ENCODE data around the gene FOXL1. TPM values are rescaled to one million over a fixed set of nuclear protein-coding genes. Genes with fewer than 3 reads are reported as not detected.
"Not testable (repeated sequence)": the region's sequence is repeated elsewhere in the genome, so short reads cannot be mapped to it uniquely, and the experiment has no call there.

The FOXL1 gene
- total RNA-seq, 4 donors from 2014 or later, result under 0.01 to 3.2 (median 0.76) TPM; not detected in 1

DNA sequence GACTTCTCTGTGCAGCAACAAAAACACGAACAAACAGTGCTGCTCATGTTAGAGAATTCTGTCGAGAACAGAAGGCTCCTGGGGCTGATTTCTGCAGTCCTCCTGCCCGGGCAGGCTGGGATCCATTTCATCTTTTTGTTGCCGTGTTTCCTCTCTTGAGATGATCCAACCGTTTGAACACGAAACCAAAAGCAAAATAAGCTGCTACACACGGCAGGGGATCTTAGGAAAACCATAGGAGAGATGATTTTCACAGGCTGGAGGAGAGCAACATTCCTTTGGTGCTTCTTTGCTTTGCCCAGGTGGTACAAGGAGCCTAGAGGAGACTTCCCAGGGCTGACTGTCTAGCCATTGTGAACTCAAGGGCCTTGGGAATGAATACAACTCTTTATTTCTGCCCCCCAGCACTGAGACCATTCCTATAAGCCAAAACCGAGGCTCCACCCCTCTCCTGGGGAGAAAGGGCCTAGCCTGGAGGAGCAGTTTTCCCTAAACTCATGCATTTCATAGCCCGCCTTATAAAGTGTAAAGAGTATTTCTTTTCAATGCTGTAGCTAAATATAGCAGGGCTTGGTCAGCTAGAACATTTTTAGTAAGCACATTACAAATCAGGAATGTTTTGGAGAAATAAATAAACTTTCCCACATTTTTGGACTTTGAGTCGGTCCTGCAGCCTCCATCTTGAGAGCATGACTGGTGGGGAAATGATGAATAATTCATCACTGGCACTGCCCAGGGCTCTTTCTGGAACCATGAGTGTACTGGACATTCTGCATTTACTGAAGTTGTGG is 7.7 kb downstream of the FOXL1 start:
- no peak for TF ChIP-seq POLR2A (IDR thresholded peaks at IDR 0.05)
- TF ChIP-seq, protein P1, sequence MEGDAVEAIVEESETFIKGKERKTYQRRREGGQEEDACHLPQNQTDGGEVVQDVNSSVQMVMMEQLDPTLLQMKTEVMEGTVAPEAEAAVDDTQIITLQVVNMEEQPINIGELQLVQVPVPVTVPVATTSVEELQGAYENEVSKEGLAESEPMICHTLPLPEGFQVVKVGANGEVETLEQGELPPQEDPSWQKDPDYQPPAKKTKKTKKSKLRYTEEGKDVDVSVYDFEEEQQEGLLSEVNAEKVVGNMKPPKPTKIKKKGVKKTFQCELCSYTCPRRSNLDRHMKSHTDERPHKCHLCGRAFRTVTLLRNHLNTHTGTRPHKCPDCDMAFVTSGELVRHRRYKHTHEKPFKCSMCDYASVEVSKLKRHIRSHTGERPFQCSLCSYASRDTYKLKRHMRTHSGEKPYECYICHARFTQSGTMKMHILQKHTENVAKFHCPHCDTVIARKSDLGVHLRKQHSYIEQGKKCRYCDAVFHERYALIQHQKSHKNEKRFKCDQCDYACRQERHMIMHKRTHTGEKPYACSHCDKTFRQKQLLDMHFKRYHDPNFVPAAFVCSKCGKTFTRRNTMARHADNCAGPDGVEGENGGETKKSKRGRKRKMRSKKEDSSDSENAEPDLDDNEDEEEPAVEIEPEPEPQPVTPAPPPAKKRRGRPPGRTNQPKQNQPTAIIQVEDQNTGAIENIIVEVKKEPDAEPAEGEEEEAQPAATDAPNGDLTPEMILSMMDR (IDR thresholded peaks at IDR 0.05), result no peak
- H3K4me1 ChIP-seq, result no peaks in the 10 kb centered on the region
- no peak for DNase-seq
- no peak overlapping the region for H3K4me3 ChIP-seq
- H3K27ac ChIP-seq, result peak overlapping the region; percentile 49 to 57
- H3K27me3 ChIP-seq, result peaks cover 0 to 2% of the 10 kb centered on the region in 2 donors
- intact Hi-C loops (cut with DNase I; ENCODE audit: low total_unique reads), result no loop called here
- H3K36me3 ChIP-seq, result no peaks in the 10 kb centered on the region
- H3K9me3 ChIP-seq, result no peaks in the 10 kb centered on the region

DNA sequence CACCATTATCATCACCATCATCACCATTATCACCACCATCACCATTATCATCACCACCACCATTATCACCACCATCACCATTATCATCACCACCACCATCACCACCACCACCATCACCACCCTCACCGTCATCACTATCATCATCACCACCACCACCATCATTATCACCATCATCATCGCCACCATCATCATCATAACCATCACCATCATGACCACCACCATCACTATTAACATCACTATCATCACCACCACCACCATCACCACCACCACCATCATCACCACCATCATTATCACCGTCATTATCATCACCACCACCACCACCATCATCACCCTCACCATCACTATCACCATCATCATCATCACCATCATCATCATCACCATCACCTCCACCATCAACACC is 9.1 kb downstream of the FOXL1 start:
- H3K27ac ChIP-seq, result no peak overlapping the region
- intact Hi-C loops (cut with DNase I; ENCODE audit: low total_unique reads), result no loop called here
- TF ChIP-seq, protein P1 (IDR thresholded peaks at IDR 0.05), result no peak
- TF ChIP-seq POLR2A (IDR thresholded peaks at IDR 0.05), result no peak
- no peaks in the 10 kb centered on the region for H3K36me3 ChIP-seq
- H3K9me3 ChIP-seq, result no peaks in the 10 kb centered on the region
- DNase-seq, result no peak
- no peak overlapping the region for H3K4me3 ChIP-seq
- no peaks in the 10 kb centered on the region for H3K4me1 ChIP-seq
- peaks cover 0 to 9% of the 10 kb centered on the region in 2 donors for H3K27me3 ChIP-seq

DNA sequence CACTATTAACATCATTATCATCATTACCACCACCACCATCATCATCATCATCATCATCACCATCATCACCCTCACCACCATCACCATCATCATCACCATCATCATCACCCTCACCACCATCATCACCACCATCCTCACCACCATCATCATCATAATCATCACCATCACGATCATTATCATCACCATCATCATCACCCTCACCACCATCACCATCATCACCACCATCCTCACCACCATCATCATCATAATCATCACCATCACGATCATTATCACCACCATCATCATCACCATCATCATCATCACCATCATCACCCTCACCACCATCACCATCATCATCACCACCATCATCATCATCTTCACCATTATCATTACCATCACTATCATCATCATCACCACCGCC is 9.6 kb downstream of the FOXL1 start:
- DNase-seq; H3K4me3 ChIP-seq; H3K4me1 ChIP-seq; H3K9me3 ChIP-seq; intact Hi-C loops (cut with DNase I; ENCODE audit: low total_unique reads); H3K27ac ChIP-seq; H3K36me3 ChIP-seq: not testable (repeated sequence)
- peaks cover 0 to 11% of the 10 kb centered on the region in 2 donors for H3K27me3 ChIP-seq

- H3K27ac ChIP-seq, result no peak overlapping the region
- no peaks in the 10 kb centered on the region for H3K4me1 ChIP-seq
- intact Hi-C loops (cut with DNase I; ENCODE audit: low total_unique reads), result no loop called here
- H3K9me3 ChIP-seq, result no peaks in the 10 kb centered on the region
- peaks cover 0 to 22% of the 10 kb centered on the region in 2 donors for H3K27me3 ChIP-seq
- H3K36me3 ChIP-seq, result no peaks in the 10 kb centered on the region
- no peak for TF ChIP-seq POLR2A (IDR thresholded peaks at IDR 0.05)
- TF ChIP-seq, protein P1 (IDR thresholded peaks at IDR 0.05), result no peak
- DNase-seq, result no peak
- no peak overlapping the region for H3K4me3 ChIP-seq
These were observed 12.3 kb downstream of the FOXL1 start for GRCh38 chr16:86590501-86591144.

DNA sequence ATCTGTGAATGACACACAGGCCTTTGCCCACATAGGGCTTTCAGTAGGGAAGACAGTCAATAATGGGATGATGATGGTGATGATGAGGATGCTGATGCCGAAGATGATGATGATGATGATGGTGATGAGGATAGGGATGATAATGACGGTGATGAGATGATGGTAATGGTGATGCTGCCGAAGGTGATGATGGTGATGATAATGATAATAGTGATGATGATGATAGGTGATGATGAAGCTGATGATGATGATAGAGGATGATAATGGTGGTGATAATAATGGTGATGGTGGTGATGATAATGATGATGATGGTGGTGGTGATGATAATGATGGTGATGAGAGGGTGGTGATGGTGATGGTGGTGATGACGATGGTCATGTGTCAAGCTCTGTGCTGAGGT is 12.9 kb downstream of the FOXL1 start:
- Histone ChIP-seq H3K4me1 (no peaks in the 10 kb centered on the region), H3K4me3 (no peak overlapping the region), H3K36me3 (no peaks in the 10 kb centered on the region), H3K9me3 (no peaks in the 10 kb centered on the region), H3K27me3 (peaks cover 0 to 22% of the 10 kb centered on the region in 2 donors), H3K27ac (no peak overlapping the region)
- TF ChIP-seq, protein P1 (IDR thresholded peaks at IDR 0.05), result no peak
- no peak for TF ChIP-seq POLR2A (IDR thresholded peaks at IDR 0.05)
- DNase-seq, result no peak
- intact Hi-C loops (cut with DNase I; ENCODE audit: low total_unique reads), result no loop called here

All from uterus (tissue), 4 donors.